ENCODE measurements around the gene ABCC4.

The ABCC4 gene

GRCh38 chr13:95153647-95154412 is 147.4 kb downstream of the ABCC4 start:
- DNase-seq = no peak

GRCh38 chr13:95151942-95152587 is 149.2 kb downstream of the ABCC4 start:
- DNase-seq = no peak

GRCh38 chr13:95150555-95150954 is 150.7 kb downstream of the ABCC4 start:
- no peak for DNase-seq

DNA sequence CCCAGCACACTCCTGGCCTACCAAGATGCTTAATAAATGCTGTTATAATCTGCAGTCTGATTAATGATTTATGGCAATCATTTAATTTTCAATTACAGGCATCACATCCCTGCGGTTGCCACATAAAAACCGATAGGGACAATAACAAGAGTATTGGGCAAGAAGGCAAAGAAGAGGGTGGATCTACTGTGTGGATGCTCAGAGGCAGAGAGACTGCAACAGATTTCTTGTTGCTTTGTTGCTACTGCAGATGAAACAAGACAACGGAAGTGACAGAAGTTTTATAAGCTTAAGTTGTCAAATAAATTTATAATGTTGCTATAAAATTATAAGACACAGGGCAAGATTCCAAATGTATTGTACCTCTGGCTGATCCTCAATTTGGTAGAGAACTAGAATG is 154.8 kb downstream of the ABCC4 start:
- no peak for DNase-seq

DNA sequence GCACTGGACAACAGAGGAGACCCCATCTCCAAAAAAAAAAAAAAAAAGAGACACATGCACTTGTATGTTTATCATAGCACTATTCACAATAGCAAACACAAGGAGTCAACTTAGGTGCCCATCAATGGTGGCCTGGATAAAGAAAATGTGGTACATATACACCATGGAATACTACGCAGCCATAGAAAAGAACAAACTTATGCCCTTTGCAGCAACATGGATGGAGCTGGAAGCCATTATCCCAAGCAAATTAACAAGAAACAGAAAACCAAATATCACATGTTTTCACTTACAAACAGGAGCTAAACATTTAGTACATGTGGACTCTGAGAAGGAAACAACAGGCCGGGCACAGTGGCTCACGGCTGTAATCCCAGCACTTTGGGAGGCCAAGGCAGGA is 155.7 kb downstream of the ABCC4 start:
- DNase-seq = no peak

GRCh38 chr13:95140502-95140901 is 160.7 kb downstream of the ABCC4 start:
- DNase-seq = no peak

GRCh38 chr13:95138876-95139585 is 162.2 kb downstream of the ABCC4 start:
- no peak for DNase-seq

DNA sequence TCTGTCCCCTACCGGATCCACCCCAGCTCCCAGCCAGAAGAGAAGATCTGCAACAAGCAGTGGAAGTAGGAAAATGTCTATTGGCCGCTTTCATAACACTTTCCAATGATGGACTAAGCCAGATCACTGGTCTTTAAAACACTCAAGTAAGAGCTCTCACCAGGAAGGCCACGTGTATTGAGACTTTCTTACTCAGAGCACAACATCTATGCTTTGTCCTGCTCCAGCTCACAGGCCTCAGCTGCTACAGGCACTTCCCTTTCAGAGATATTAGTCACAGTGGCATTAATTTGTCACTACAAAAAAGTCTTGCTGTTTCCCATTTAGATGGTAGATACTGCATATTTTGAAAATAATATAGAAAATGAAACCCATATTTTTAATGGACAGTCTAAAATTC is 164.2 kb downstream of the ABCC4 start:
- no peak for DNase-seq

DNA sequence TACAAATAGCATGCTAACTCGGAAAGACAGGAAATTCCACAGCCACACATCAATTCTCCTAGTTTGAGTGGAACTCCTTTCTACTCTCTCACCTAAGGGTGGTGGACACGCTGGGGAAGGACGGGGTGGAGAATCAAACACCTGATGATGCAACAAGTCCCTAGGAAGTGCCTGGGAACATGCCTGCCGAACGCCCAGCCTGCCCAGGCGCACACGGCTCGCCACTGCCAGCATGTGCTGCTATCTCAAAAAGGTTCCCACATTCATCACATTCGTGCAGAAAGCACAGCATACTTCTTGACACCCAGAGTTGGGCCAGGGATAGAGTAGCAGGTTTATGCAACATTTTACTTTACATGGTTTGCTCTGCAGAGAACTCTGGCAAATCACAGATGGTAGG is 164.6 kb downstream of the ABCC4 start:
- no peak for DNase-seq

- no peak for DNase-seq
Observed at GRCh38 chr13:95133498-95133897, 167.8 kb downstream of the ABCC4 start.

DNA sequence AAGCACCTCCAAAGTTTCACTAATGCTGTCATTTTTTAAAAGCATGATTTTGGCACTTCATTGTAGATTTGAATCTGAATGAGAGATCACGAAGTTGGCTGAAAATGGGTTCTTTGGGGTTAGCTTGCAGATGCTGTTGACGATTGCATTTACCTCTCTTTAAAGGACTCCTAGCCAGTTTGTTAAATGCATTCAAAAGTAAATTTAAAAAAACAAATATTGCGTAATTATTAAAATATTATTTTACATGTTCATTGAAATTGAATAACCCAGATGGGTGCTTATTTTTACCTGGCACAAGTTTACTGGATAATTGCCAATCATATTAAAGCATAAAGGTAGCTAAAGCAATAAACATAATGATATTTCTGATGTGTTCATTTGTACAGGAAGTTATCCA is 172.2 kb downstream of the ABCC4 start:
- no peak for DNase-seq

- no peak for DNase-seq
Observed at GRCh38 chr13:95128045-95128643, 173.1 kb downstream of the ABCC4 start.

GRCh38 chr13:95124959-95125358 is 176.3 kb downstream of the ABCC4 start:
- no peak for DNase-seq

DNA sequence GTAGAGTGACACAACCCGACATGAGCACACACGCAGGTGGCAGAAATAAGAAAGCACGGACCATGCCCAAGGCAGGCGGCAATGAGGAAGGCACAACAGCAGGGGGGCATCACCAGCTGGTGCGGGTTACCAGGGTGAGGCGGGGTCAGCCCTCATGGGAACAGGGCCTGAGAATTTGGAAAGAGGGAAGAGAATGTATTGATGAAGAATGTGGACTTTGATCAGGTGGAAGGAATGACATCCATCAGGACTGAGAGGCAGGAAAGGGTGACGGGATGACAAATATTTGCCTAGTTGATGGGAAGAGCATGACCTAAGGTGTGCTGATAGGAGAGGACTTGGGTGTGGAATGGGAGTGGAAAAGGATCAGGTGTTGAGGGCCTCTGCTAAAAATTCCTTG is 177.5 kb downstream of the ABCC4 start:
- DNase-seq = no peak

GRCh38 chr13:95122063-95122462 is 179.2 kb downstream of the ABCC4 start:
- no peak for DNase-seq

- no peak for DNase-seq
Observed at GRCh38 chr13:95121516-95121915, 179.7 kb downstream of the ABCC4 start.

GRCh38 chr13:95120650-95121049 is 180.6 kb downstream of the ABCC4 start:
- DNase-seq = no peak

- DNase-seq = no peak
Observed at GRCh38 chr13:95118541-95119324, 182.5 kb downstream of the ABCC4 start.

DNA sequence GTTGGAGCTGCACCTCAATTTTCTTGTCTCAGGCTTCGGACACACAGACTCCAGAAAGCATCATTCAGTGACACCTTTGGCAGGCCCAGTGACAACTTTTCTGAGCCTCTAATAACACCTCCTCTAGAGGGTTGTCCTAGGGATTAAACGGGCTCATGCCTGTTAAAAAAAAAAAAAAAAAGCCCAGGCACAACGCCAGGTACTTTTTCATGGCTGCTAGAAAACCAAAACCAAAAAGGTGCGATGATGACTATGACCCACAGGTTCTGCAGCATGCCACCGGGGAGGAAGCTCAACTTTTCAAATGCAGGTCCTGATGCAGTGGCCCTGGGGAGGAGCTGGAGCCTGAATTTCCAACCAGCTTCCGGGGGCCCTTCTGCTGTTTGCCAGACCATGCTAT is 184.2 kb downstream of the ABCC4 start:
- DNase-seq = no peak

DNA sequence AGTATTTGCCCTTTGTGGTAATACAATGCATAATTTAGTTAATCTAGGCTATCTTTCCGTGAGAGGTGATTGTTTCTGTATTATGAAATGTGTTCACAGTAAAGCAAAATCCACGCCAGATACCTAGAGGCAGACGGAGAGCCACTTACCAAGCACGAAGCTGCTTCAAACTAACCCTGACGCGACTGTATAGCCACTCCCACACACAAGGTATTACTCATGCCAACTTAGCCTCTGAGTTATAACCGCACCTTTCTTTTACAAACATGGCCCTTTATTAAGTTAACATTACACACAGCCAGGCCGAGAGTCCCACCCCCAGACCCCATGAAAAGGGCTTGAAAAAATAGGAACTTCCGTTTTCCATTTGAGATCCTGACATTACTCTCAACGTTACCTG is 185.7 kb downstream of the ABCC4 start:
- DNase-seq = no peak

- no peak for DNase-seq
Observed at GRCh38 chr13:95113601-95114000, 187.7 kb downstream of the ABCC4 start.

DNA sequence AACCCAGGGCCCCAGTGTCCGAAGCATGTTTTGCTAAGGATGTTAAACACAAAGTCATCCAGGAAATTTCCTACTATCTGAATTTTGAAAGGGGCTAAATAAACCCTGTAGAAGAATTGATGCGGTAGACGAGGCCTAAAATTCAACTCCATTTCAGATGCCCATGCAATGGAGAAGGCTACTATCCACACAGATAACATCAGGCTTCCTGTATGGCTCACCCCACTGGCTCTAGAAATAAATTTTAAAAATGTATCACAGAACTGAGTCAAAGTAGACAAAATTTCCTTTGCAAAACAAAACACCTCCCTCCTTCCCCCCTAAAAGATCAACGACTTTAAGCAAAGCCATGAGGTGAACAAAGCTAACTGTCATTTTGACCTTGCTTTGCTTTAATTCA is 188.4 kb downstream of the ABCC4 start:
- DNase-seq = no peak

DNA sequence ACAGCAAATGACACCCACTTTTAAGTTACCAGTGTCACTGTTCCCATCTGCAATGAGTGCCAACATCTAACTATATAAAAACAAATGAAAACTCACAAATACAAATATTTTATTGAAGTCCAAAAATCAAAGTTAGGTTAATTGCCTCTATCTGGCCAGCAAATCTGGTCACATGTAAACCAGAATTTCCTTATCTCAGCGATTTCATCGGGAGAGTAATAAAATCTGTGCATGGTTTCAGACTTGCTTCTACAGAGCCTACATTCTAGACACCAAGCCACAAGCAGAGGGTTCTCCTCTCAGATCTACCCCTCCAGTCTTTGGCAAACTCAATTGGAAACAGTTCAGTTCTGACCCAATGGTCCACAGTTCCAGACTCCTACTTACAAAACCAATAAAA is 189.6 kb downstream of the ABCC4 start:
- DNase-seq = no peak

Data from amniotic stem cell (primary cell).